G401 (cell line): ENCODE results near the gene REV3L. TPM values are rescaled to one million over a fixed set of nuclear protein-coding genes. Genes with fewer than 3 reads are reported as not detected.
"Not testable (repeated sequence)": the region's sequence is repeated elsewhere in the genome, so short reads cannot be mapped to it uniquely, and the experiment has no call there.

Experiments used
- DNase-seq: peaks from one replicate; pipeline ENCODE4 v3.0.0-alpha.2; 2015; ENCODE audit warnings: low spot score
- in situ Hi-C: cut with HindIII; loops from 2 replicates; pipeline ENCODE4 v1.10.0; 2016; ENCODE audit warnings: low sequenced_read_pairs, mixed read lengths
- total RNA-seq: library from RNA; depleted of rRNA; stranded (reverse); fragments of >200 nt; shearing (Covaris generic); gene quantifications from 2 replicates; pipeline ENCODE4 v1.2.3, GENCODE V29; 2014

The REV3L gene
- total RNA-seq, 1 experiment from 2014 or later, result 13.7 TPM

DNA sequence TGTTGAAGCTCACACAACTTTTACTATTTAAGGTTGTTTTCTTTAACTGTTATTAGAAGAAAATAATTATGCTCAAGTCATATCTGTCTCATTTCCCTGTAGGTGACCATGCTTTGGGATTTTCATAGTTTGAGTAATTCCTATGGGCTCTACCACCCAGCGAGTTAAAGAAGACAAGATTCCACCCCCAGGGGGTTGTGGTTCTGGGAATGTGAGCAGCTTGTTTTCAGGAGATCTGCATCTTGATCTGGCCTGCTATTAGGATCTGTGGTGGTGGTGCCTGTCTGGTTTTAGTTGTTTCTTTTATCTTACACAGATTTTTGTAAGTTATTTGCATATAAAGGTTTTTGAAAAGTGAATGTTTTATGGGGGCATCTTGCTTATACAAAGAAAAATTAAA, 20.2 kb upstream of the REV3L start:
- in situ Hi-C loops, result no loop called here
- no peak for DNase-seq

GRCh38 chr6:111502154-111502553, 19.1 kb upstream of the REV3L start:
- in situ Hi-C loops, result no loop called here
- DNase-seq, result no peak

DNA sequence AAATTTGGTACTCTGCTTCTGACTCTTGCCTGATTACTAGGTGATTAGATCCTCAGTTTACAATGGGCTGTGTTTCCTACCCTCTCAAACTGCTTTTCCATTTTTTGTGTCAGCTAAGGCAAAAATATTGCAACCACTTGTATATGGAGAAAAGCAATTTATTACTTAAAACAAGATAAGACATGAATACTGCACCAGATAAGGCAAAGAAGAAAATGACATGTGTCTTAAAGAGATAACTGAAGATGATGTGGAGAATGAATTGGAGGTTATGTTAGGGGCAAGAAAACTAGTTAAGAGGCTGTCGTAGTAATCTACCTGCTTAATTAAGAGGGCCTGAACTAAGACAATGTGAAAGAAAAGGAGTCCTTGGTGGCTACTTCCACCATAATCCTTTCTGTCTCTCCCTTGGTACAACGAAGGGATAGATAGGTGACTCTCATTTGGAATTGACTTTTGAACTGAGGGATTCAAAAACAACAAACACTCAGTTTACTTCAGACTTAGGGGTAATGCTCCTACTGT, 16.3 kb upstream of the REV3L start:
- in situ Hi-C loops, result no loop called here

GRCh38 chr6:111494951-111495635, 12.1 kb upstream of the REV3L start:
- in situ Hi-C loops, result no loop called here
- no peak for DNase-seq

More for the DNA sequence above, 16.3 kb upstream of the REV3L start:
- no peak for DNase-seq

DNA sequence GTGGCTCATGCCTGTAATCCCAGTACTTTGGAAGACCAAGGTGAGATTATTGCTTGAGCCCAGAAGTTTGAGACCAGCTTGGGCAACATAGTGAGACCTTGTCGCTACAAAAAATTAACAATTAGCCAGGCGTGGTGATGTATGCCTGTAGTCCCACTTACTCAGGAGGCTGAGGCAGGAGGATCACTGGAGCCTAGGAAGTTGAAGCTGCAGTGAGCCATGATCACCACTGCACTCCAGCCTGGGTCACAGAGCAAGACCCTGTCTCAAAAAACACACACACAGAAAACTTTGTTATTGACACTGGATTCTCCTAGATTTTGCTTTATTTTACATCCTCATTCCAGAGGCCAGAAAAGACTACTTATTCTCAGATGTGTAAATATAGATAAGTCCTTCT, 9.5 kb upstream of the REV3L start:
- no peak for DNase-seq
- in situ Hi-C loops, result no loop called here

GRCh38 chr6:111490067-111490466, 7.0 kb upstream of the REV3L start:
- in situ Hi-C loops, result no loop called here
- no peak for DNase-seq

- in situ Hi-C loops, result no loop called here
- DNase-seq, result no peak
Measured at GRCh38 chr6:111487661-111488060, 4.6 kb upstream of the REV3L start.

- in situ Hi-C loops, result no loop called here
- no peak for DNase-seq
Measured at GRCh38 chr6:111486921-111487320, 3.9 kb upstream of the REV3L start.

DNA sequence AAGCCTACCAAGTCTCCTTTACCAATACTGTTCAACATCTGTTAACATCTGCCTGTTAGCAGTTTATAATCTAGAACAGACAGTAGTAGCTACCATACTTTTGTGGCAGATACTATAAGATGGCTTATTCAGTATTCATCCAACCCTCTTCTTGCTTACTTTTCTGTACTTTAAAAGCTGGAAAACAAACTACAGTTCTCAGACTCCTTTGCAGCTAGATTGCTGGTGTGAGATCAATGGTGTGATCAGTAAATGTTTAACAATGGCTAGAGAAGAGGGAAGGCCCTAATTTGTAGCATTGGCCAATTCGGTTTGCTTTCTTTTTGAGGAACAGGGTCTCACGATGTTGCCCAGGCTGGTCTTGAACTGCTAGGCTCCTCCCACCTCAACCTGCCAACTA, 3.5 kb upstream of the REV3L start:
- no peak for DNase-seq
- in situ Hi-C loops, result no loop called here

DNA sequence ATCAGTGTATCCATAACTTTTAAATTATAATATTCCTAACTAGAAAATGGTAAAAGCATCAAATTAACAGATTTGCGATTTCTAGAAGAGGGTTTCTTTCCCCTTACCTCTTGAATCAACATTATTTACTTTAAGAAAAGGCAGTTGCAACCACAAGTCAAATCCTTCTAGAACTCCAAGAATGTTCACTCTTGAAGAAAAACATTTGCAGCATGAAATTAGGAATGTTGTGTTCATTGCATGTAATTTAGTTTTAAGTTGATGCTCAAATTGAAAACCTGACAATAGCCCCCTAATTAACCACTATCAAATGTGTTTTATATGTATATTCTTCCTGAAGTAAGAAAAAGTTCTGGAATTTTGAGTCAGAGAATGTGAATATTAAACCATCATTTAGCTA, 2.3 kb upstream of the REV3L start:
- DNase-seq, result no peak
- in situ Hi-C loops, result no loop called here

DNA sequence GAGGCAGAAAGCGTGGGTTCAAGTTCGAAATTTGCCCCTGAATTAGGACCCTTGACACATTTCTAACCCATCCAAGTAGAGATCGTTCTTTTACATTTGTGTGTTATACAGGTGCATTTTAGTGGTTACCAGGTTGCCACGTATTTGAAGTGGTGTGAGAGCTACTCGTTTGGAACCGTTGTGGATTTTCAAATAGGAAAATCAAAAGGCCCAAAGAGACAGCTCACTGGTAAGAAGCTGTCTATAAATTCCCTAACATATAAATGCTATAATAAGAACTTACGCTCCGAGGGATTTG, 1.6 kb upstream of the REV3L start:
- in situ Hi-C loops, result no loop called here
- peak; percentile 59 for DNase-seq

- in situ Hi-C loops, result no loop called here
- peak; percentile 95 for DNase-seq
Measured at GRCh38 chr6:111483736-111484632, 966 bp upstream of the REV3L start.

GRCh38 chr6:111482188-111482958, 645 bp downstream of the REV3L start:
- peak; percentile 77 for DNase-seq
- in situ Hi-C loops, result no loop called here

GRCh38 chr6:111481836-111482187, 1.2 kb downstream of the REV3L start:
- in situ Hi-C loops, result no loop called here

DNA sequence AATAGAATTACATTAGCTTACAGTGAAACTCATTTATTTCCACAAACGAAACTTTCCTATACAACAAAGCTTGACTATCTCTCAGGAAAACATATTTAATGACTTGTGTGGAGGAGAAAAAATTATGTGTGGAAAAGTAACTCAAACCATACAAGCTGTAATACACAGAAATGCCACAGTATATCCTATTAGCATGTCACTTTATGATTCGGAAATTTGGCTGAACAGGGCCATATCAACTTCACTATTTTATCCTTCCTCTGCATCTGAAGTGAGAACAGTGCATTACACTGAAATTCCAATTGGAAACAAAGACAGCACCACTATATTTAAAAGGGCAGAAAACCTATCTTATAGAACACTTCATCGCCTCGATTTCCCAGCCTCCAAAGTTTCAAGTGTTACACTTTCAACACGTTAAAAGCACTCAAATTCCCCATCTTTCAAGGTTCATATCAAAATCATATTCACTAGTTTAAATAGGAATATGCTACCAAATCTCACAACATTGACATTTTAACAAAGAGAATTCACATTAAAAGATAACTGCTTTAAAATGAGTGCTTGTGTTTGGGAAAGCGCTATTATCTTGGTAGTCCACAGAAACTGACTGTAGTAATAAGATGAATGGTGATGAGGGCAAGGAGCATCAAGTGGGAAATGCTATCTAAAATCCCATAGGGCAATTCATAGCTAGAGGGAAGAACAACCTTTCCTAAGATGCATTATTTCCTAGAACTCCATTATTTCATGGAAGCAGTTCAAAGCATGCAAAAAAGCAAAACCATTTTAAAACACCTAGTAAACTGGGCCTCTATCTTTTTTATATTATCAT, 1.8 kb downstream of the REV3L start:
- in situ Hi-C loops, result no loop called here
- peak; percentile 47 for DNase-seq

More at GRCh38 chr6:111481836-111482187, 1.2 kb downstream of the REV3L start:
- no peak for DNase-seq

DNA sequence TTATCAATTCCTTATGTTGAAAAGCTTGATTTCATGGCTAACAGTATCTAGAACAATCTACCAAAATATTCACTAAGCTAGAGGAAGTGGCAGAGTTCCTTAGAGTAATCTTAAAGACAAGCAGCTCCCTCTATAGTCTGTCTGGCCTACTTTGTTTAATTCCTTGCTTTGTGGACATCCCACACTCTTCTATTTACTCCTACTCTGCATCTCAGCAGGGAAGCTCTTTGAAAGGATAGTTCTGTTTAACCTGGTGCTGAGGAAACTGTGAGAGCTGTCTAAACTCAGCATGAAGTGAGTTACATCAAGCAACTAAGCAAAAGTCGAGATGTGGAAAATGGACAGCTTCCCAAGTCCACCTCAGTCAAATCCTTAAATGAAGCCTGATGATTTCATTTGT, 4.3 kb downstream of the REV3L start:
- DNase-seq, result peak; percentile 57
- in situ Hi-C loops, result no loop called here

- DNase-seq, result no peak
- in situ Hi-C loops, result no loop called here
Measured at GRCh38 chr6:111478064-111478476, 4.9 kb downstream of the REV3L start.

- in situ Hi-C loops, result no loop called here
- DNase-seq, result no peak
Measured at GRCh38 chr6:111477481-111477938, 5.5 kb downstream of the REV3L start.

DNA sequence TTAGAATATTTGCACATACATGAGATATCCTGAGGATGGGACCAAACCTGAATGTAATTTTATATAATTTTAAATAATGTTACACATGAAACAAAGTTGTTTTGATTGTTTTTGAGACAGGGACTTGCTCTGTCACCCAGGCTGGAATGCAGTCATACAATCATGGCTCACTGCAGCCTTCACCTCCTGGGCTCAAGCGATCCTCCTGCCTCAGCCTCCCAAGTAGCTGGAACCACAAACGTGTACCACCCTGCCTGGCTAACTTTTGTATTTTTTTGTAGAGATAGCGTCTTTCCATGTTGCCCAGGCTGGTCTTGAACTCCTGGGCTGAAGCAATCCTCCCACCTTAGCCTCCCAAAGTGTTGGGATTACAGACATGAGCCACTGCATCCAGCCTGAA, 7.0 kb downstream of the REV3L start:
- DNase-seq, in situ Hi-C loops: not testable (repeated sequence)
